NCI-H345 (cell line): Measurements from ENCODE around the gene ZRANB2.

Source experiments
- DNase-seq: peaks from one replicate; lab custom pipeline; 2025; lab: John Stamatoyannopoulos, UW

ZRANB2 gene, protein sequence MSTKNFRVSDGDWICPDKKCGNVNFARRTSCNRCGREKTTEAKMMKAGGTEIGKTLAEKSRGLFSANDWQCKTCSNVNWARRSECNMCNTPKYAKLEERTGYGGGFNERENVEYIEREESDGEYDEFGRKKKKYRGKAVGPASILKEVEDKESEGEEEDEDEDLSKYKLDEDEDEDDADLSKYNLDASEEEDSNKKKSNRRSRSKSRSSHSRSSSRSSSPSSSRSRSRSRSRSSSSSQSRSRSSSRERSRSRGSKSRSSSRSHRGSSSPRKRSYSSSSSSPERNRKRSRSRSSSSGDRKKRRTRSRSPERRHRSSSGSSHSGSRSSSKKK

GRCh38 chr1:71080739-71081696 lies at the start of gene ZRANB2:
TSS of gene ZRANB2 (minus strand) at chr1:71081035. CDS start at chr1:71080995, 40 bp downstream.
- DNase-seq, result peak; percentile 96

GRCh38 chr1:71128060-71128459 lies 47.2 kb upstream of the ZRANB2 start:
- no peak for DNase-seq

- no peak for DNase-seq
Measured at GRCh38 chr1:71118086-71118485, 37.3 kb upstream of the ZRANB2 start.

DNA sequence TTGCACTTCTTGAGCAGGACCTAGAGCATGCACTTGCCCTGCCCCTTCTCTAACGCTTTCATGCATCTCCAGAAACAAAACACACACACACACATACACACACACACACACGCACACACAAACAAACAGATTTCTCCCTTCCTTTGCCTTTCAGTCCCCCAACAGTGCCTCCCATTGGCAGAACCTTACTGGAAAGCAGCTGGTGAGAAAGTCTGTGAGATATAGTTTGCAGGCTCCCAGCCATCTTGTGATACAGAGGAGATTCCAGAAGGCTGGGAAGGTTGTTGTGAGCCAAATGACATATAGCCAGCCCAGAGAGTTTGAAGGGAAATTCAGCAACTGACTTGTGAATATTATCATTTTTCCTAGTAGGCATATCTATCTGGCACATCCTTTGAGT lies 35.9 kb upstream of the ZRANB2 start:
- no peak for DNase-seq

GRCh38 chr1:71106658-71107322 lies 26.0 kb upstream of the ZRANB2 start:
- DNase-seq, result no peak

GRCh38 chr1:71104417-71104816 lies 23.6 kb upstream of the ZRANB2 start:
- no peak for DNase-seq

DNA sequence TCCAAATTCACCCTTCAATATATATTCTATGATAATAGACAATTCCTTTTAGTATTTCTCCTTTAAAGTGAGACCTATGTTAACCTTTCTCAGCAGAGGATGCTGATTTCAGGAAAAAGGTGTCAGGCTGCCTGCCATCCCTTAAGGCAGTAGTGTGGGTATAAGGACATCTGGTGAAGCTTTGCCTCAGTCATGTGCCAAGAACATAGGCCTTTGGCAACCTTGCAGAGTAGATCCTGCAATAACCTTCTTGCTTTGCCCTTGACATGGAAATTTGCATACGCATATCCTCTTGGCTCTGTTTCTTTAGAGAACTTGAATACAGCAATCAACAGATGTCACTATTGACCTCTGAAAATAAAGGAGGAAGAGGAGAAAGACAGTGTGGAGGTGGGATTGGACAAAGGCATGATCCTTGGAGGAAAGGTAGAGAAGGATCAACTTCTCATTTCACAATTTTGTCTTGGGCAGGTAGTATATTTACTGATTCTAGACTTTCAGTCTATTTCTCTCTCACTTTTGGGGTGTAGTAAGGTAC lies 21.1 kb upstream of the ZRANB2 start:
- no peak for DNase-seq

DNA sequence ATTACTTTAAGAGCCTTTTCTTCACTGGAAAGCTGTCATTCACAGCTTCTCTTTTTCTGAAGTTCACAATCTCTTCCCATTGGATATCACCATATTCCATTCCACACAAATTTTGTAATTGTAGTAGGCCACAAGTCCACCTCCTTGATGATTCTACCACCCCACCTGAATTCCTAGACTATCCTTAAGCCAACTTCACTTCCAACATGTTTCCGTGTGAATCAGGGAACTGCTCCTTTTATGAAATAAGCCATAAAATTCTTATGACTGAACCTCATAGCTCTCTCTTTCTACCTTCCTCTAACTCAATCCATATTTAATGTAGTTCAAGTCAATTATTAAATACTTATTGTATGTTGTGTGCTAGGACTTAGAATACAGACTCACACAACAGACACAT lies 16.6 kb upstream of the ZRANB2 start:
- DNase-seq, result no peak

DNA sequence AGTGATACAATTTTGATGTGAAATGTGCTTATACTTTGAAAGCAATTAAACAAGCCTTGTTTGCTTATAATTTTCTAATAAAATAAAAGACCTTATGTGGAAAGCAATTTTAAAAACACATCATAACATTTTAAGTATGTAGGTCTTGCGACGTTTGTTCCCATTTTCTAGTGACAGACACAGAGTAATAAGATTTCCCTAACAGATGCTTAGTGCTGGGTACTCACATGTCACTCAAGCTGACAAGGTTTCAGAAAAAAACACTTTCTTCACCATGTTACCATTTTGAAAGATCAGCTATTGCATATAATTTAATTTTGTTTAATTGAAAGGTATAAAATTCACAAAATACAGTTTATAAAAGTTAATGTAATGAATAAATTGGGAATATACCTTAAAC lies 14.1 kb upstream of the ZRANB2 start:
- DNase-seq, result no peak

- peak; percentile 10 for DNase-seq
Measured at GRCh38 chr1:71093938-71094337, 13.1 kb upstream of the ZRANB2 start.

GRCh38 chr1:71089536-71090270 lies 8.9 kb upstream of the ZRANB2 start:
- DNase-seq, result no peak

GRCh38 chr1:71088645-71089287 lies 7.9 kb upstream of the ZRANB2 start:
- no peak for DNase-seq

- no peak for DNase-seq
Measured at GRCh38 chr1:71087713-71088112, 6.9 kb upstream of the ZRANB2 start.

GRCh38 chr1:71087060-71087459 lies 6.2 kb upstream of the ZRANB2 start:
- no peak for DNase-seq

GRCh38 chr1:71086331-71086730 lies 5.5 kb upstream of the ZRANB2 start:
- no peak for DNase-seq

- DNase-seq, result no peak
Measured at GRCh38 chr1:71083271-71083670, 2.4 kb upstream of the ZRANB2 start.

GRCh38 chr1:71081697-71082080 lies 854 bp upstream of the ZRANB2 start:
- DNase-seq, result no peak

GRCh38 chr1:71080230-71080738 lies 551 bp downstream of the ZRANB2 start:
- DNase-seq, result peak; percentile 37

DNA sequence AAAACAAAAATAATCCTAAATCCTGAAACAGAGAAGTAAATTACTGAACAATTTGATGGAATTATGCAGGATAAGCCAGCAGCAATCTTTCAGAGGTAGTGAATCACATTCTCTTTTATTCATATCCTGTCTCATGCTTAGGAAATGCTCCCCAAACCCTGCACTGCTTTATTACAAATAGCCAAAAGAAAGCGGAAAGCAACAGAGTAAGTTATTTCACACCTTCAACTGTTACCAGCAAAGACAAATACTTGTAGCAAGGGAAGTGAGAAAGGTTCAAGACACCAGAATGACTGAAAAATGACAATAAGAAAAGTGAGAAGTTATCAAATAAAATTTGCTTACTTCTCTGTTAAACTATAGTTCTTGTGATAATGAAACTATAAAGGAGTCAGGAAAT lies 6.2 kb downstream of the ZRANB2 start:
- no peak for DNase-seq

DNA sequence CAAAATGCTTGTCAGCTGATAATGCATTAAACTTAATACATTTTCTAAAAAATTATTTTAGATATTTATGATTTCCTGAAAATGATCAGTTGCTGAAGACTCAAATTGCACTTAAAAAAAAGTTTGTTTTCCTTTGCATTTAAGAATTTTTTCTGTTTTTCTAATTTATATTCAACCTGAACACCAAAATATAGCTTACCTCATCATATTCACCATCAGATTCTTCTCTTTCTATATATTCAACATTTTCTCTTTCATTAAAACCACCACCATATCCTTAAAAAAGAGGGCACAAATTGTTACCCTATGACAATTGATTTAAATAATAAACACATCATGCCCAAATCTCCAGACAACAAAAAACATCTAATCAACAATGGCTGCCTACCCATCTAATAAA lies 8.6 kb downstream of the ZRANB2 start:
- DNase-seq, result no peak

GRCh38 chr1:71071720-71072119 lies 9.1 kb downstream of the ZRANB2 start:
- no peak for DNase-seq
